NCI-H1092 treated with DMSO at 0.1 percent for 48 hours (cell line): ENCODE data around the gene BPIFB3.

Experiments used
- DNase-seq: peaks from one replicate; lab custom pipeline; 2025; lab: John Stamatoyannopoulos, UW

BPIFB3 gene

GRCh38 chr20:33062105-33062824 lies 8.6 kb downstream of the BPIFB3 start:
- no peak for DNase-seq

- no peak for DNase-seq
Observed at GRCh38 chr20:33062825-33063149, 9.1 kb downstream of the BPIFB3 start.

- no peak for DNase-seq
Observed at GRCh38 chr20:33063271-33063670, 9.6 kb downstream of the BPIFB3 start.

GRCh38 chr20:33064572-33065287 lies 11.0 kb downstream of the BPIFB3 start:
- DNase-seq, result no peak

- DNase-seq, result no peak
Observed at GRCh38 chr20:33065785-33066184, 12.1 kb downstream of the BPIFB3 start.

GRCh38 chr20:33067806-33068205 lies 14.1 kb downstream of the BPIFB3 start:
- no peak for DNase-seq

GRCh38 chr20:33068251-33068939 lies 14.7 kb downstream of the BPIFB3 start:
- no peak for DNase-seq

- no peak for DNase-seq
Observed at GRCh38 chr20:33069673-33070072, 16.0 kb downstream of the BPIFB3 start.

- DNase-seq, result no peak
Observed at GRCh38 chr20:33070111-33071053, 16.7 kb downstream of the BPIFB3 start.

GRCh38 chr20:33071198-33071597 lies 17.5 kb downstream of the BPIFB3 start:
- no peak for DNase-seq

GRCh38 chr20:33072362-33072761 lies 18.7 kb downstream of the BPIFB3 start:
- DNase-seq, result no peak

GRCh38 chr20:33072813-33073212 lies 19.1 kb downstream of the BPIFB3 start:
- no peak for DNase-seq

GRCh38 chr20:33074675-33075074 lies 21.0 kb downstream of the BPIFB3 start:
- no peak for DNase-seq

- DNase-seq, result no peak
Observed at GRCh38 chr20:33075281-33075680, 21.6 kb downstream of the BPIFB3 start.

GRCh38 chr20:33076662-33077372 lies 23.1 kb downstream of the BPIFB3 start:
- DNase-seq, result no peak

GRCh38 chr20:33079259-33079658 lies 25.6 kb downstream of the BPIFB3 start, which contains the start of gene BPIFB4:
TSS of gene BPIFB4 (plus strand) at chr20:33079643. CDS start at chr20:33081527, 1,884 bp downstream.
- no peak for DNase-seq

- no peak for DNase-seq
Observed at GRCh38 chr20:33081411-33082154, 27.9 kb downstream of the BPIFB3 start.

GRCh38 chr20:33082546-33082945 lies 28.8 kb downstream of the BPIFB3 start:
- peak; percentile 3 for DNase-seq

- DNase-seq, result no peak
Observed at GRCh38 chr20:33083544-33084340, 30.0 kb downstream of the BPIFB3 start.

GRCh38 chr20:33084722-33085121 lies 31.0 kb downstream of the BPIFB3 start:
- DNase-seq, result no peak
